Skeletal muscle satellite cell (primary cell): Measurements from ENCODE around the gene PBXIP1. TPM values are rescaled to one million over a fixed set of nuclear protein-coding genes. Genes with fewer than 3 reads are reported as not detected.

Experiments used
- H3K27me3 ChIP-seq: 2 replicates; pipeline ENCODE4 v1.7.0; 2013; ENCODE audit warnings: low read length; ENCODE audit not compliant: control insufficient read depth, insufficient read depth
- H3K36me3 ChIP-seq: 2 replicates; pipeline ENCODE4 v1.7.0; 2013; ENCODE audit warnings: mild to moderate bottlenecking, control low read depth, low read length; ENCODE audit not compliant: insufficient read depth
- H3K4me1 ChIP-seq: 2 replicates; pipeline ENCODE4 v1.7.0; 2013; ENCODE audit warnings: low read length; ENCODE audit not compliant: control insufficient read depth, insufficient read depth
- H3K4me2 ChIP-seq: 2 replicates; pipeline ENCODE4 v1.7.0; 2013; ENCODE audit warnings: mild to moderate bottlenecking, low read length
- H3K4me3 ChIP-seq: 2 replicates; pipeline ENCODE4 v1.7.0; 2013; ENCODE audit warnings: low read length
- H3K9ac ChIP-seq: 2 replicates; pipeline ENCODE4 v1.7.0; 2013; ENCODE audit warnings: mild to moderate bottlenecking, low read depth, low read length, moderate library complexity
- H3K9me3 ChIP-seq: replicated peaks from 2 replicates; pipeline ENCODE4 v1.7.0; 2013; ENCODE audit warnings: mild to moderate bottlenecking, control low read depth, low read length
- total RNA-seq: library from RNA; depleted of rRNA; stranded (reverse); fragments of >200 nt; gene quantifications from 2 replicates; pipeline ENCODE4 v1.2.3, GENCODE V29; 2012; rRNA removed

PBXIP1 gene, protein sequence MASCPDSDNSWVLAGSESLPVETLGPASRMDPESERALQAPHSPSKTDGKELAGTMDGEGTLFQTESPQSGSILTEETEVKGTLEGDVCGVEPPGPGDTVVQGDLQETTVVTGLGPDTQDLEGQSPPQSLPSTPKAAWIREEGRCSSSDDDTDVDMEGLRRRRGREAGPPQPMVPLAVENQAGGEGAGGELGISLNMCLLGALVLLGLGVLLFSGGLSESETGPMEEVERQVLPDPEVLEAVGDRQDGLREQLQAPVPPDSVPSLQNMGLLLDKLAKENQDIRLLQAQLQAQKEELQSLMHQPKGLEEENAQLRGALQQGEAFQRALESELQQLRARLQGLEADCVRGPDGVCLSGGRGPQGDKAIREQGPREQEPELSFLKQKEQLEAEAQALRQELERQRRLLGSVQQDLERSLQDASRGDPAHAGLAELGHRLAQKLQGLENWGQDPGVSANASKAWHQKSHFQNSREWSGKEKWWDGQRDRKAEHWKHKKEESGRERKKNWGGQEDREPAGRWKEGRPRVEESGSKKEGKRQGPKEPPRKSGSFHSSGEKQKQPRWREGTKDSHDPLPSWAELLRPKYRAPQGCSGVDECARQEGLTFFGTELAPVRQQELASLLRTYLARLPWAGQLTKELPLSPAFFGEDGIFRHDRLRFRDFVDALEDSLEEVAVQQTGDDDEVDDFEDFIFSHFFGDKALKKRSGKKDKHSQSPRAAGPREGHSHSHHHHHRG
- total RNA-seq = 12.5 and 15.0 TPM in 2 replicates

DNA sequence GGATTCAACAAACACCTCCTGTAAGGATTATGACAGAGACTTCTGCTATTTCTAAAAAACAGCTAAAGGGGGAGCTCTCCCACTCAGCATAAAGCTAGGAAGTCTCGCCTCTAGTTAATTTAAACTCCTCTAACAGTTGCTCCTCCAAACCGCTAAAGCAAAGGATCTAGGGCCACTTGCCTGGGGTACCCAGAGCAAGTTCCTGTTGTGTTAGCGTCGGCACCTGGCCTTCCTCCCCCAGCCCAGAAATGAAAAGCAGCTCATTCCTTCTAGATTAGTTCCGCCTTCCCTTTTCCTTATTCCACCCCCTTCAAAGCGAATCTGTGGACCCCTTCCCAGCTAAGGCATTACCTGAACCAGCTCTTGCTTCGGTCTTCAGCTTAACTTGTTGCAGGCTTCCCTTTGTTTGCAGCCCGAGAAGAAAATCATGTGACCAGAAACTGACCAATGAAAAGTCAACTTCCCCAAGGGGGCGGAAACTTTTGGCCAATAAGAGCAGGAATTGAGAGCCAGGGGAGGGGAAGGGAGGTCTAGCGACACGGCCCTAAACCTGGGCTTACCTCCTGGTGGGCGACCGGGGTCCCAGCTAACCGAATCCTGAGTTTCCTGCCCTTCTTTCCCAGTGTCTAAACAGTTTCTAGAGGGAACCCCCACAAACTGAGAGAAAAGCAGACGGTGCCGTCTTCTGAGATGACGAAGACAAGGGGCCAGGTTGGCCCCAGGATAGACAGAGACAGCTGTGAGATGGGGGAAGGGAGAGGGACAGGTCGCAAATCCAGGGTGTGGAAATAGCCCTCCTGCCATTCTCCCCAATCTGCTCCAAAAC lies at the start of gene PBXIP1:
TSS of gene PBXIP1 (minus strand) at position 382 of the 826 bp plus-strand sequence. CDS start 2,378 bp downstream, outside the sequence.
- Histone ChIP-seq H3K9me3 (no peaks in the 10 kb centered on the region), H3K4me2 (peak within 1 kb of the TSS; percentile 83), H3K4me1 (peaks cover 39% of the 10 kb centered on the region), H3K4me3 (peak within 1 kb of the TSS; percentile 74), H3K9ac (peak within 1 kb of the TSS; percentile 73), H3K36me3 (peaks cover 4% of the 10 kb centered on the region), H3K27me3 (no peaks in the 10 kb centered on the region)

DNA sequence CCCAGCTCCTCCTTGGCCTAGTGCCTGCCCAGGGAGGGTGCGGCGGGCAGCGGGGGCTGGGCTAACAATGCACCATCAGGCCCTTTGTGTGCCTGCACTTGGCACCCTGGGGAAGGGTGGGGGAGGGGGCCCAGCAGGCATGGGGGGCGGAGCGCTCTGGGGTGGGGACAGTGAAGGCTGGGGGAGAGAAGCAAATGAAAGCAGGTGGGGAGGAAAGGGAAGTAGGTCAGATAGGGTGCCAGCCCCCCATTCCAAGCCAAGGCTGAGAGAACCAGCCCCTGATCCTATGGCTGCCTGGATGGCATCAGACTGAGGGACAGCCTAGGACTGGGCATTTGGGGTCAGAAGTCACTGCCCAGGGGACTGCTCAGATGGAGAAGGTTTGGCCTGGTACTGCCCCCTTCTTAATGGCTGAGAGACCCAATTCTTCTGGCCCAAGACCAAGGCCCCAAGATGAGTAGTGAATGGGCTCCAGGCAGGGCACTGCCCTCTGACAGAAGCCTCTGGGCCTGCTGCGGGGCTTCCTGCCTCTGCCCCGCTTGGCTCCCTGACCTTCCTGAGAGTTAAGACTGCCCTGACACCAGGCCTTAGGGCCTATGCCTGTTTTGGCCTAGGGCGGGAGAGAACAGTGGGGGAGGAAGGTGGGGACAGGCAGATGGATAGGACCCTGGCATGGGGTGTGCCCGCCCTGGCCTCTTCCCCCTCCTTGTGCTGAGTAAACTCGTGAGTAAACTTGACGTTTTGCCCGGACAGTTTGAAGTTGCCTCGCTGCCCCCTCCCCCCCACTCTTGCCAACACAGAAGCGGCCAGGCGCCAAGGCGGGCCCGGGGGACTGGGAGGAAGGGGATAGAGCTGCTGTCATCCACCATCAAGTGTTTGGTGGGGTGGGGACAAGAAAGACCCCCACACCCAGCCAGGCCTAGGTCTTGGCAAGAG lies 49.4 kb upstream of the PBXIP1 start:
- no peaks in the 10 kb centered on the region for H3K27me3 ChIP-seq
- H3K4me3 ChIP-seq = peak overlapping the region; percentile 90
- no peaks in the 10 kb centered on the region for H3K9me3 ChIP-seq
- H3K4me2 ChIP-seq = peak overlapping the region; percentile 95
- peaks cover 21% of the 10 kb centered on the region for H3K36me3 ChIP-seq
- H3K4me1 ChIP-seq = peaks cover 51% of the 10 kb centered on the region
- H3K9ac ChIP-seq = peak overlapping the region; percentile 85

DNA sequence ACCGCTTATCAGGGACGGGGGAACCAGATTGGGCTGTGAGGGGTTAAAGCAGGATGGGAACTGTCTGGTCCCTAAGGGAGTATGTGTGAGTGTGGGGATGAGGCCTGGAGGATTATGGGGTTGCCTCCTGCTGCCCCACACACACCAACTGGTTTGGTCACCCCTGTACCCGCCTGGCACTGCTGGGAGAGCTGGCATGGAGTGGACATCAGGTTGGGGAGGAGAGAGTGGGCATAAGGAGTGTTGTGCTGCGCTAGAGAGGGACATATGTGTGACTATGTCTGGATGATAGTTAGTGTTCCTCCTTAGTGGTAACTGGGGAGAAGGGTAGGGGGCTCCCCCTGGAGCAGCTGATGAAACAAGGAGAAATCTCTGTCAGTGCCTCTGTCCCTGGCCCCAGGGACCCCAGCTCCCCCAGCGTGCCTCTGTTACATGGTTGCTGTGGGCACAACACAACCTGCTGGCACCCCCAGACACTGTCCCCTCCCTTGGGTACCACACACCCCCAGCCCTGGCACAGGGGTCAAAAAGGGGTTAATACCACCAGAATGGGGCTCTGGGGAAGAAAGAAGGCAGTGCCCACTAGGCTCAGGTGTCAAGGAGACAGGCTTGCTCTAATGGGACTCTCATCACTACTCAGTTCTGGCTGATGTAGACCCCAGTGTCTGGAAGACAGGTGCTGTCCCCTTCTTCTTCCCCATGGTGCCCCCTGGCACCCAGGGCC lies 48.6 kb upstream of the PBXIP1 start:
- no peaks in the 10 kb centered on the region for H3K27me3 ChIP-seq
- H3K36me3 ChIP-seq = peaks cover 15% of the 10 kb centered on the region
- H3K4me3 ChIP-seq = peak overlapping the region; percentile 90
- peak overlapping the region; percentile 95 for H3K4me2 ChIP-seq
- no peaks in the 10 kb centered on the region for H3K9me3 ChIP-seq
- peak overlapping the region; percentile 85 for H3K9ac ChIP-seq
- H3K4me1 ChIP-seq = peaks cover 58% of the 10 kb centered on the region

DNA sequence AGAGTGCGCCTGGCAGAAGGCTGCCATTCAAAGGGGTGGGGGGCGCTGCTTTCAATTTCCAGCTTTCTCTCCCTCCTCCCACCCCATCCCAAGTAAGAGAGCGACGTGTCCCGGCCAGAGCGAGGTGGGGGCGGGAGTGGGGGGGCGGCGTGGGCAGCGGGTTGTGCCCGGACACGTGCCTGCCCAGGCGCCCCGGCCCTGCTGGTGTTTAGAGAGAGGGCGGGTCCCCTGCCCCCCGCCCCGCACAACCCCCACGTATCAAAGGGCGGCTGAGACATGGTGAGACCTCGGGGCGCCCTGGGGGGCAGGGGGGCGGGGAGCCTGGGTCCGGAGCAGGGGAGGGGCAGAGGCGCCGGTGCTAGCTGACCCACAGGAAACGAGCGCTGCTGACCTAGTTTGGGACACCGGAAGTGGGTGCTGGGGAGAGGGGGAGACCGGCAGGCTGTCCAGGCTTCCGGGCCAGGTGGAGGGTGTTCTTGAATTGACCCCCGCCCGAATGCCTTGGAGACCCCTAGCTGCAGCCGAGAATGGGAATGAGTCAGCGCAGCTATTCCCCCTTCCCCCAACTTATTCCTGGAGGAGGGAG lies 48.0 kb upstream of the PBXIP1 start:
- peaks cover 15% of the 10 kb centered on the region for H3K36me3 ChIP-seq
- peak overlapping the region; percentile 90 for H3K4me3 ChIP-seq
- H3K4me1 ChIP-seq = peaks cover 58% of the 10 kb centered on the region
- H3K27me3 ChIP-seq = no peaks in the 10 kb centered on the region
- peak overlapping the region; percentile 85 for H3K9ac ChIP-seq
- no peaks in the 10 kb centered on the region for H3K9me3 ChIP-seq
- H3K4me2 ChIP-seq = peak overlapping the region; percentile 95

DNA sequence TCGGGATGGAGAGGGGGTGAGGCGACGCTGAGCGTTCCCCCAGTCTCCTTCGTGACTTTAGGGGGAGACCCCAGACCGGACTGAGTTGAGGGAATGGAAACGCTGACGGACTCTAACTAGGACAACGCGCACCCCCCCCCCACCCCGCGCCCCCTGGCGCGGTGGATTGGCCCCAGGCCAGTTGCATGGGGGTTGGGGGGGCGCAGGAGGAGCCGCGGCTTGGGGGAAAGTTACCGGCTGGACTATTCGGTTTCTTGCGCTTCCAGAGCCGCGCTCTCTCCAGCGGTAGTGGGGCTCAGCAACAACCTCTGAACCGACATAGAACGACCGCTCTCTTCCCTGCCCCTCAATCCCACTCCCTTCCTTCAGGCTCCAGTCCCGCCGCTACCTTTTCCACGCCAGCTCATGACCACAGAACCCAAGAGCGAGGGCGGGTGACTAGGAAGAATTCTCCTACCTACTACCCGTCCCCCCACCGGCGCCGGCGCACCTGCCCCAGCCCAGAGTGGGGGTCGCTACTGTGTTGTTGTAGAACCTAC lies 47.4 kb upstream of the PBXIP1 start:
- no peaks in the 10 kb centered on the region for H3K9me3 ChIP-seq

DNA sequence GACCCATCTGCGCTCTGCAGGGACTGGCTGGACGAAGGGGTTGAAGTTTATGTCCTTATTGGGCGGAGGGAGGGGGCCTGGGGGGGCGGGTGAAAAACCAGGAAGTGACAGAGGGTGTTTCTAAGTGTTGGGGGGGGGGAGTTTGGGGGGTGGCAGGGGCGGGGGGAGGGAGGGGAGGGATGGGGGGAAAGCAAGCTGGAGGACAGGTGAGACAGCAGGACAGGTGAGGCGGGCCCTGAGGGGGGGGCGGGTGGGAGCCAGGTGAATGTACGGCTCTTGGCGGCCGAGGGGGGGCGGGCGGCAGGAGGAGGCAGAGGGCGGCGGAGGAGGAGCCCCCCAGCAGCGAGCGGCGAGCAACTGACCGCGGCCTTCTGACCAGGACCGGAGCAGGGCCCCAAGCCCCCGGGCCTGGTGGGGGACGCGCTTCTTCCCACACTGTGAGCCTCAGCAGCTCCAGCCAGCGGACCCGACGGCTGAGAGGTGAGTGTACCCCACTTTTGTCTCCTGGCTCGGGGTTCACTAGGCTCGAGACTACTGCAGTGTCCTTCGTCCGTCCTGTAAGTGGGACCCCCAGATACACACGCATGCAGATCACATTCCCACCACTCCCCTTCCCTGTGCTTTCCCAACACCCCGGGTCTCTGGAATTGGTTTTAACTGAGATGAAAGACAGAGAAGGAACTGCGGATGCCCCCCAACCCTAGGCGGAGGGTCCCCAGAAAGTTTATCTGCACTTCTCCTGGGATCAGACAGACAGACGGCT lies 46.7 kb upstream of the PBXIP1 start, which contains the start of gene ZBTB7B:
TSS of gene ZBTB7B (plus strand) at position 339 of the 763 bp plus-strand sequence. CDS start 11,859 bp downstream, outside the sequence.
- H3K4me1 ChIP-seq = peaks cover 49% of the 10 kb centered on the region
- H3K36me3 ChIP-seq = peaks cover 15% of the 10 kb centered on the region

More for the DNA sequence above, 47.4 kb upstream of the PBXIP1 start:
- no peaks in the 10 kb centered on the region for H3K27me3 ChIP-seq
- H3K4me3 ChIP-seq = peak overlapping the region; percentile 90
- H3K9ac ChIP-seq = peak overlapping the region; percentile 85
- H3K36me3 ChIP-seq = peaks cover 15% of the 10 kb centered on the region
- peak overlapping the region; percentile 95 for H3K4me2 ChIP-seq
- H3K4me1 ChIP-seq = peaks cover 56% of the 10 kb centered on the region

DNA sequence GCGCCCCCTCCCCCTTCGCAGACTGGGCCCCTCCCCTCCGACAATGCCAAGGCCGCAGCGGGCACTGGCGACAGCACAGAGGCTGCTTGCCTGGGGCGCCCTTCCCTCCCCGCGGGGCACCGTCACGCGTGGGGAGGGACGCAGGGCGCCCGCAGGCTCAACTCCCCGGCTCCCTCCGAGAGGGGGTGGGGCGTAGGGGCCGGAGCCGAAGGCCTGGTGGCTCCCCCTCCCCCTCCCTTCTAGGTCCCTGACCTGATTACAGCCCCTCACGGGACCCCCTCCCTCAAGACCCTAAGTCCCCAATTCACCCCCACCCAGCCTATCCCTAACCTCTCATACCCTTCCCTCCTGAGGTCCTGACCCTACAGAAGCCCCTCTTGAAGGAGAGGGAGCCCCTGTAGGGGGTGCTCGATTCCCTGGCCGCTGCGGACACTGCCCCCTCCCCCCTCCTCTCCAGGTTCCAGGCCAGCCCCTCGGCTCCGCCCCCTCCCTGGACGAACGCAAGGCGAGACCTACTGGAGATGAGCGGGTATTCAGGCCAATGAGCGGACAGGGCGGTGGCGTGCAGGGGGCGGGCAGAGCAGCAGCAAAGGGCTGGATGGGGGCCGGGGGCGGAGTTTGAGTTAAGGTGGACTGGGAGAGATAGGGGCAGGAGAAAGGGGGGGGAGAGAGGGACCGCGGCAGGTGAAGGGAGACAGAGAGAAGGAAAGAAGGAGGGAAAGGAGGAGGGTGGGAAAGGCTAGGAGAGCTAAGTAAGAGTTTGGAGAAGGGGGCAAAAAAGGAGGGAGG lies 46.0 kb upstream of the PBXIP1 start:
- Histone ChIP-seq H3K4me1 (peaks cover 41% of the 10 kb centered on the region), H3K4me2 (peak overlapping the region; percentile 95), H3K9me3 (no peaks in the 10 kb centered on the region), H3K36me3 (peaks cover 11% of the 10 kb centered on the region), H3K27me3 (no peaks in the 10 kb centered on the region), H3K4me3 (peak overlapping the region; percentile 85), H3K9ac (peak overlapping the region; percentile 76)

More for the DNA sequence above, 46.7 kb upstream of the PBXIP1 start, which contains the start of gene ZBTB7B:
- Histone ChIP-seq H3K27me3 (no peaks in the 10 kb centered on the region), H3K4me3 (peak within 1 kb of the TSS; percentile 90), H3K4me2 (peak within 1 kb of the TSS; percentile 95), H3K9ac (peak within 1 kb of the TSS; percentile 85), H3K9me3 (no peaks in the 10 kb centered on the region)

DNA sequence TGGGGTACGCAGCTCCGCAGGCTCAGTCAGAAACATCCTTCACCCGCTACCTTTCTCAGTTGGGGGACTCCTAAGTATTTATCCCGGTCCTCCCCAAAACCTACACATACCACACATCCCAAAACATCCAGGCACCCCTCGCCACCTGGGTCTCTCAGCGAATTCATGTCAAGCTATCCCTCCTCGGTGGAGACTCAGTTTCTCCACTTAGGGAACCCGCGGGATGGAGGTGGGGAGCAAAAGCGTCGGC lies 45.5 kb upstream of the PBXIP1 start:
- peaks cover 7% of the 10 kb centered on the region for H3K36me3 ChIP-seq
- H3K4me3 ChIP-seq = peak overlapping the region; percentile 75
- peak overlapping the region; percentile 95 for H3K4me2 ChIP-seq
- H3K9me3 ChIP-seq = no peaks in the 10 kb centered on the region
- peaks cover 36% of the 10 kb centered on the region for H3K4me1 ChIP-seq
- H3K9ac ChIP-seq = peak overlapping the region; percentile 76
- H3K27me3 ChIP-seq = no peaks in the 10 kb centered on the region
